ENCODE measurements around the gene ATF7. TPM values are rescaled to one million over a fixed set of nuclear protein-coding genes. Genes with fewer than 3 reads are reported as not detected.

ATF7 gene
- total RNA-seq, 1 donor from 2014 or later: 61.2 TPM

GRCh38 chr12:53506450-53506785 lies 119.8 kb downstream of the ATF7 start:
- Histone ChIP-seq H3K36me3 (peaks cover 58% of the 10 kb centered on the region), H3K27ac (no peak overlapping the region), H3K4me1 (peaks cover 38% of the 10 kb centered on the region), H3K9me3 (no peaks in the 10 kb centered on the region), H3K27me3 (ENCODE audit: low read depth) (no peaks in the 10 kb centered on the region), H3K4me3 (no peak overlapping the region)
- intact Hi-C loops (cut with DNase I): no loop called here
- no peak for TF ChIP-seq CTCF (IDR thresholded peaks at IDR 0.05)
- DNase-seq (no peak), ATAC-seq (no peak)

GRCh38 chr12:53505555-53506449 lies 120.4 kb downstream of the ATF7 start:
- DNase-seq (no peak), ATAC-seq (no peak)
- H3K36me3 ChIP-seq: peaks cover 52% of the 10 kb centered on the region
- H3K27me3 ChIP-seq (ENCODE audit: low read depth): no peaks in the 10 kb centered on the region
- H3K4me1 ChIP-seq: peaks cover 39% of the 10 kb centered on the region
- H3K9me3 ChIP-seq: no peaks in the 10 kb centered on the region
- no peak overlapping the region for H3K27ac ChIP-seq
- no peak overlapping the region for H3K4me3 ChIP-seq
- intact Hi-C loops (cut with DNase I): no loop called here
- TF ChIP-seq CTCF (IDR thresholded peaks at IDR 0.05): no peak

GRCh38 chr12:53505086-53505485 lies 121.1 kb downstream of the ATF7 start:
- Histone ChIP-seq H3K9me3 (no peaks in the 10 kb centered on the region), H3K36me3 (peaks cover 45% of the 10 kb centered on the region), H3K27ac (no peak overlapping the region), H3K27me3 (ENCODE audit: low read depth) (no peaks in the 10 kb centered on the region), H3K4me3 (no peak overlapping the region), H3K4me1 (peaks cover 39% of the 10 kb centered on the region)
- intact Hi-C loops (cut with DNase I): no loop called here
- DNase-seq (no peak), ATAC-seq (no peak)
- TF ChIP-seq CTCF (IDR thresholded peaks at IDR 0.05): no peak

- Histone ChIP-seq H3K36me3 (peaks cover 41% of the 10 kb centered on the region), H3K4me1 (peaks cover 43% of the 10 kb centered on the region), H3K27ac (peak overlapping the region; percentile 65), H3K9me3 (no peaks in the 10 kb centered on the region), H3K4me3 (no peak overlapping the region), H3K27me3 (ENCODE audit: low read depth) (no peaks in the 10 kb centered on the region)
- no peak for TF ChIP-seq CTCF (IDR thresholded peaks at IDR 0.05)
- DNase-seq (no peak), ATAC-seq (no peak)
- intact Hi-C loops (cut with DNase I): no loop called here
Measured at GRCh38 chr12:53504004-53504920, 121.9 kb downstream of the ATF7 start.

DNA sequence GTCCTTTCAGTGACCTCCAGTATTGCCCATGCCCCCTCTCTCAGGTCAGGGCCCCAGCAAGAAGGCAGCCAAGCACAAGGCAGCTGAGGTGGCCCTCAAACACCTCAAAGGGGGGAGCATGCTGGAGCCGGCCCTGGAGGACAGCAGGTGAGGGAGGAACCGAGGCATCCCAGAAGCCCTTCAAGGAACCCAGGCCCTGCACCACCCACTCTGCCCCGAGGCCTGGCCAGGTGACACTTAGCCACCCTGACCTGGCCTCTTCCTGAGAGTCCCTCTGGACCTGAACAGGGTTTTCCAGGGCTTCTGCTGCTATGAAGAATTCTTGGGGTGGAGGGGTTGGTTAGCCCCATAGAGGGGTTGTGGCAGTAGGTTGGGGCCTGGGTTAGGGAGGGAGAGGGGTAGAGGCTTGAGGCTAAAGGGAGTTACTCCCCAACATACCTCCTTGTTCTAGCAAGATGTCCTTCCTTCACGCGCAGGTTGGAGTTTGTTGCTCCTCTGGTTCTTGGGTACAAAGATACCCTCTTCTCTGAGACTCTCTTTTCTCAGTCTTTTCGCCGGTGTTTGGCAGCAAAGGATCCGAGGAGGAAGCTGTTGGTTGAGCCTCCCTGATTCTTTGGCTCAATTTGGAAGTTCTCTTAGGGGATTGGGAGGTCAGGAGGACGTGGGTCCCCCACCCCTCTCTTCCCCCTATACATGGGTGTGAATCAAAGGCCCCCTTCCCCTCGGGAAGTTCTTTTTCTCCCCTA lies 123.0 kb downstream of the ATF7 start:
- no peak for DNase-seq
- ATAC-seq: no peak

More for the DNA sequence above, 123.0 kb downstream of the ATF7 start:
- Histone ChIP-seq H3K4me1 (peaks cover 39% of the 10 kb centered on the region), H3K36me3 (peaks cover 41% of the 10 kb centered on the region), H3K9me3 (no peaks in the 10 kb centered on the region), H3K27me3 (ENCODE audit: low read depth) (no peaks in the 10 kb centered on the region), H3K4me3 (peak overlapping the region; percentile 79), H3K27ac (peak overlapping the region; percentile 65)
- intact Hi-C loops (cut with DNase I): no loop called here
- TF ChIP-seq CTCF (IDR thresholded peaks at IDR 0.05): no peak
